NCI-H2171 (cell line): ENCODE data around the gene KIF20B.
A peak's percentile ranks its signal among the peaks of the same experiment; 100 is the strongest.
"Not testable (repeated sequence)": the region's sequence is repeated elsewhere in the genome, so short reads cannot be mapped to it uniquely, and the experiment has no call there.

ENCODE experiments used
- DNase-seq: peaks from one replicate; lab custom pipeline; 2025; lab: John Stamatoyannopoulos, UW

Gene KIF20B

DNA sequence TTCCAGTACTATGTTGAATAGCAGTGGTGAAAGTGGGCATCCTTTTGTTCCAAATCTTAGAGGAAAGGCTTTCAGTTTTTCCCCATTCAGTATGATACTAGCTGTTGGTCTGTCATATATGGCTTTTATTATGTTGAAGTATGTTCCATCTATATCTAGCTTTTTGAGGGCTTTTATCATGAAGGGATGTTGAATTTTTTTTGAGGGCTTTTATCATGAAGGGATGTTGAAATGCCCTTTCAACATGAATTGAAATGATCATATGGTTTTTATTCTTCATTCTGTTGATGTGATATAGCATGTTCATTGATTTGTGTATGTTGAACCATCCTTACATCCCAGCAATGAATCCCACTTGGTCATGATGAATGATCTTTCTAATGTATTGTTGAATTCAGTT is 75.3 kb downstream of the KIF20B start:
- DNase-seq: no peak

GRCh38 chr10:89782470-89782869 is 81.1 kb downstream of the KIF20B start:
- no peak for DNase-seq

DNA sequence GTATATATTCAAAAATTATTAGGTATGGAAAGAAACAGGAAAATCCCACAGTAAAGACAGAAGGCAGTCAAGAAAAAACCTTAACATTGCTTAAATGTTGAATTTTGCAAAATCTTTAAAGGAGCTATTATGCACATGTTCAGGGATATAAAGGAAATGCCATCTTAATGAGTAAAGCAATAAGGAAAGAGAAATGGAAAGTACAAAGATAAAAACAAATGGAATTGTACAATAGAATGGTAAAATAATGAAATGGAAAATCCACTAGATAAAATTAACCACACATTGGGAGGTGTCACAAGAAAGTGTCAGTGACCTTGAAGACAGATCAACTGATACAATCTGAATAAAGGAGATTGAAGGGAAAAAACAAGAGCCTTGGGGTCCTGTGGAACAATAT is 82.0 kb downstream of the KIF20B start:
- no peak for DNase-seq

- no peak for DNase-seq
Observed at GRCh38 chr10:89785095-89785494, 83.7 kb downstream of the KIF20B start.

DNA sequence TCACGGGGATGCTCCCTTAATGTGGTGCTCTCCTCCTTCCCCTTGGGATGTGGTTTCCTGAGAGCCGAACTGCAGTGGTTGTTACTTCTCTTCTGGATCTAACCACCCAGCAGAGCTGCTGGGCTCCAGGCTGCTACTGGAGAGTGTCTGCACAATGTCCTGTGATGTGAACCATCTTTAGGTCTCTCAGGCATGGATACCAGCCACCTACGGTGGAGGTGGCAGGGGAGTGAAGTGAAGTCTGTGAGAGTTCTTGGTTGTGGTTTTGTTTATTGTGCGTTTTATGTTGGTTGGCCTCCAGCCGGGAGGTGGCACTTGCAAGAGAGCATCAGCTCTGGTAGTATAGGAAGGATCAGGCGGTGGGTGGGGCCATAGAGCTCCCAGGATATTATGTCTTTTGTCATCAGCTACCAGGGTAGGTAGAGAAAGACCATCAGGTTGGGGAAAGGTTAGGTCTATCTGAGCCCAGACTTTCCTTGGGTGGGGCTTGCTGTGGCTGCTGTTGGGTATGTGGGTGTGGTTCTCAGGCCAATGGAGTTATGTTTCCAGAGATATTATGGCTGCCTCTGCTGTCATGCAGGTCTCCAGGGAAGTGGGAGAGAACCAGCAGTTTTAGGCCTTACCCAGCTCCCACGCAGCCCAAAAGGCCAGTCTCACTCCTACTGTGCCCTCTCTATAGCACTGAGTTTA is 87.9 kb downstream of the KIF20B start:
- DNase-seq: no peak

- DNase-seq: no peak
Observed at GRCh38 chr10:89792187-89792586, 90.8 kb downstream of the KIF20B start.

GRCh38 chr10:89793649-89794254 is 92.4 kb downstream of the KIF20B start:
- DNase-seq: peak; percentile 14

GRCh38 chr10:89795840-89796239 is 94.5 kb downstream of the KIF20B start:
- no peak for DNase-seq

DNA sequence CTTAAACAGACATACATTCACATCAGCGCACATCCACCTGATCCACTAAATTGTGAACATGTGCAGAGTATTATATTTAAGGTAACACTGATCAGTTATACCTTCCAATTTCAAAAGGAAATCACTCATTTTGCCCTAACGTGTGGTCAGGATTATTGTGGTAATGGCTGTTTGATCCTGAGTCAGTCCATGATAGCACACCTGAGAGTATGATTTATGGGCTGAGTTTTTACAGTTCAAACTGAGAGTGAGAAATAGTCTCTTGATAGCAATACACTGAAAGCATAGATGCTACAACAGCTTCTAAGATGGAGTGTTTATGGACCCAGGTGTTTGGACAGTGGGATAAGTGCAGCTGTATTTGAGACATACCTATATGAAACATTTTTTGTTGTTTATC is 96.7 kb downstream of the KIF20B start:
- DNase-seq: no peak

DNA sequence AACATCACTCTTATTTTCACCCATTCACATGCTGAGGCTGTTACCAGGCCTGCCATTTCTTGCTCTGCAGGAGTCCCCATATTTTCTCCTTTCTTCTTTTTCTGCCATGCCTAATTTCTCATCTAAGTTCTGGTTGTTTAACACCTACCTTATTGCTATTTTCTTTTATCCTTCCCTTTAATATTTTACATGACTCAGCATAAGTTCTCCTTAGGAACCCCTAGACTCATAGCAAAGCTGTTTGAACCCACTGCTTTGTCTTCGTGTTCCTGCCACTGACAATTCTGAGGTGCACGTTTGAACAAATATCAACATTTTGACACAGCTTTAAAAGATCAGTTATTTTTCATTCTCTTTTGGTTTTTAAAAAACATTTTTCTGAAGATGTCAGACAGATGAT is 98.2 kb downstream of the KIF20B start:
- DNase-seq: no peak

DNA sequence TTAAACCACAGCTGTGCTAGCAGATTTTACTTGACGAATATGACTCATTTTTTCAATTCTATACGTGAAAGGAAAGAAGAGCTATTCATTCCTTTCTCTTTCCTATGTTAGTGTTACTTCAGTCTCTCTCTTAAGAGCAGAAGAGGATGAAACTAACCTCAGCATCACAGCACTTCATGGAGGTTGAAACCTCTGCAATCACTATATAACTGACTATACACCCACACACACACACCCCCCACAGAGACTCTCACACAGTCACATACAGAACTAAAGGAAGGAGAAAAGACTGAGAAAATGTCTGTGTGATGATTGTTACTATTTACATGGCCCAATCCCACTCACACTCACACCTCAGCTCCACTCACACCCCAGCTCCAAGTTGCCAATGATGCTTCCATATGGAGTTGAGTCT is 104.2 kb downstream of the KIF20B start:
- no peak for DNase-seq

DNA sequence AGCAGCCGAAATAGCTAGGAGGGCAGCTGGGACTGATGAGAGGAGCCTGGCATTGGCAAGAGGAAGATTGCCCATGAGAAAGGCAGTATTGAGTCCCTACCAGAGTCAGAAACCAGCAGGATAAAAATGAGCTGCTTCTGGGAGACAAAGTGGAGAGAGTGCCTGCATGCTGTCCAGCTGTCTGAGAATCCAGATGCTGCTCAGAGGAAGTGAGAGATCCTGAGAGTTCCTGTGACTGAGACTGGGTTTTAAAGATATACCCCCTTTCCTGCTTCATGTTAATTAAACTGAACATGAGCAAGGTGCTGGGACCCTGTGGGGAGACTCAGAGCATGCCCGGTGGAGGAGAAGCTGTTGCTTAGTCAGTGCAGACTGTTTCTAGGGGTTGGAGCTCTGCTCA is 107.5 kb downstream of the KIF20B start:
- no peak for DNase-seq

DNA sequence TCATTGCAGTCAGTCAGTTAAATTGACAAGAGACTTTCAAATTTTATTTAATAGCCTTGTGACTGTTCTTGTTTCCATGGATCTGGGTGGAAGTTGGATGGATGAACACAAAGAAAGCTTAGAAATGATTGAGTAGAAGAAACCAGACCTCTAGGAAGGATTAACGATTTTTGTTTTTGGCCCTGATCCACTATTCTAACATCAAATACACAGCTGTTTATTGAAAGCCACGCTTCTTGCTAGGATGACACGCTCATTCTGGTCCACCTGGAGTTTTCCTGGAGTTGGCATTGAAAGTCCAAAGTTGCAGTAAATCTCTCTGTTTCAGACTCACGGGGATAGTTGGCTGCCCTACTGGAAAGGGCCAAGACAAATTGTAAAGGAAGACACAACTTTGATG is 108.4 kb downstream of the KIF20B start:
- DNase-seq: no peak

GRCh38 chr10:89810908-89811525 is 109.6 kb downstream of the KIF20B start:
- DNase-seq: no peak

DNA sequence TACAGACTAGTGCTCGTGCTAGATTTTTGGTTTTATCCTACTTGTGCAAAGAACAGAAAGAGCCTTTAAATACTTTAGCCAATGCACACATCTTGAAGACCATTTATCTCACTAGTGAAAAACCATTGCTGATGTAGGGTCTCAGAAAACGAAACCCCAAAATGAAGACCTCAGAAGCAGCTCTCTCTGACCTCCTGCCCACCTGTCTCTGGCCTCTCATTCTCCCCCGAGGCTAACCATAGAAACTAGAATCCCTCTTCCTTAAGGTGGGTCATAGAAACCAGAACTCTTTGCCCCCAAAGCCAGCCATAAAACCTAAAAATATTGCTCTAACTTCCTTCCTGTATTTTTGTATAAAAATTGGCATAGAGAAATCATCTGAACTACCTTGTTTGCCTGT is 112.2 kb downstream of the KIF20B start:
- DNase-seq: no peak

DNA sequence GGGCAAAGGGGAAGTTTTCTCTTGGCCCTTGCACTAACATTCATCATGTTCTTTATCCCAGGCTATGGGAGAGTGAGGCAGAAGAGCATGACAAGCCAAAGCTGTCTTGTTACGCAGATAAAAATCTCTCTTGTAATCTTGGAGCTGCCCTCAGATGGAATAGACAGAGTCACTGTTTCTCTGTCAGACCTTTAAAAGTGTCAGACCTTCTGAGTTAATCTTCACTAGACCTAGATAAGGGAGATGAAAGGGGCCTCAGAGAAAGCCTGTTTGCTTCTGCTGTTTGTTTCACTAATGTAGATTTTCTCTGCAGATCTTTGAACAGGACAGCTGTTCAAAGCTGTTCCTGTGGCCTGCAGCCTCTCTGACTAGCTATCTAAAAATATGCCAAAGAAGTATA is 112.9 kb downstream of the KIF20B start:
- DNase-seq: no peak

DNA sequence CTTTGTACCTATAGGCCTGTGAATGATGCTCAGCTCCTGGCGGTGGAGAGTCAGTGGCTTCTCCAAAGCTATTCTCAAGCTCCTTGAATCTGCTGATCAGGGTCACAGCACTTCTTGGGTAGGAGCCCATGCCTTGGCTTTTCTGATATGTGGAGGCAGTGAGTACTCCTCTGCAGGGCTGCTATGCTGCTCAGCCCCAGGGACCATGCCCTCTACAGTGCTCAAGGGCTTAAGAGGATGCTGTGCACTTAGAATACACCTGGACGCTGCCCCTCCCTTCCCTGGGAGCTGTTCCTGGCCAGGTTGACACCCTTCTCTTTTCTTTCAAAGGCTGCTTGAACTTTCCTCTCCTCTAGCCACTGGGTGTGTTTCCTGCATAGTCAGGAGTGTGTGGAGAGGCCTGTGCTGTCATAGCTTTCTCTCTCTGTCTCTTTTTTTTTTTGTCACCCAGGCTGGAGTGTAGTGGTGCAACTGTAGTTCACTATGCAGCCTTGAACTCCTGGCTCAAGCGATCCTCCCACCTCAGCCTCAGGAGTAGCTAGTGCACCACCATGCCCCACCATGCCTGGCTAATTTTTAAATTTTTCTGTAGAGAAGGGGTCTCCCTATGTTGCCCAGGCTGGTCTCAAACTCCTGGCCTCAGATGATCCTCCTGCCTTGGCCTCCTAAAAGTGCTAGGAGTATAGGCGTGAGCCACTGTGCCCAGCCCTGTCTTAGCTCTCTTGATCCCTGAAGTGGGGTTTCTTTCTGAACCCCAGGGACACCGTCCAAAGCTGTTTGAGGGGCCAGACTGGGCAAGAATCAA is 113.9 kb downstream of the KIF20B start:
- no peak for DNase-seq

DNA sequence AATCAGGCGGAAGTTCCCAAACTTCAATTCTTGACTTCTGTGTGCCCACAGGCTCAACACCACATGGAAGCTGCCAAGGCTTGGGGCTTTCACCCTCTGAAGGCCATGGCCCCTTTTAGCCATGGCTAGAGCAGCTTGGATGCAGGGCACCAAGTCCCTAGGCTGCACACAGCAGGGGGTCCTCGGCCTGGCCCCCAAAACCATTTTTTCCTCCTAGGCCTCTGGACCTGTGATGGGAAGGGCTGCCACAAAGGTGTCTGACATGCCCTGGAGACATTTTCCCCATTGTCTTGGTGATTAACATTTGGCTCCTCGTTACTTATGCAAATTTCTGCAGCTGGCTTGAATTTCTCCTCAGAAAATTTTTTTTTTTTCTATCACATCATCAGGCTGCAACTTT is 117.6 kb downstream of the KIF20B start:
- DNase-seq: not testable (repeated sequence)
